CD1c-positive myeloid dendritic cell (primary cell): ENCODE measurements around the gene CHURC1.

ENCODE experiments used
- DNase-seq: peaks from one replicate; pipeline ENCODE4 v3.0.0-alpha.2; 2016; ENCODE audit errors: extremely low spot score

CHURC1 gene

GRCh38 chr14:64956697-64957406 is 42.6 kb downstream of the CHURC1 start:
- DNase-seq = no peak

- no peak for DNase-seq
Observed at GRCh38 chr14:64958201-64958600, 43.9 kb downstream of the CHURC1 start.

- DNase-seq = no peak
Observed at GRCh38 chr14:64958743-64959142, 44.5 kb downstream of the CHURC1 start.

GRCh38 chr14:64960762-64961276 is 46.6 kb downstream of the CHURC1 start:
- DNase-seq = no peak

GRCh38 chr14:64963611-64964010 is 49.4 kb downstream of the CHURC1 start:
- DNase-seq = no peak

GRCh38 chr14:64965356-64966000 is 51.2 kb downstream of the CHURC1 start:
- peak; percentile 27 for DNase-seq

- no peak for DNase-seq
Observed at GRCh38 chr14:64966976-64967375, 52.7 kb downstream of the CHURC1 start.

- no peak for DNase-seq
Observed at GRCh38 chr14:64968167-64968566, 53.9 kb downstream of the CHURC1 start.

- no peak for DNase-seq
Observed at GRCh38 chr14:64968651-64969050, 54.4 kb downstream of the CHURC1 start.

- DNase-seq = no peak
Observed at GRCh38 chr14:64970041-64970440, 55.8 kb downstream of the CHURC1 start.

- no peak for DNase-seq
Observed at GRCh38 chr14:64970776-64971477, 56.7 kb downstream of the CHURC1 start.

- DNase-seq = no peak
Observed at GRCh38 chr14:64971491-64971942, 57.3 kb downstream of the CHURC1 start.

GRCh38 chr14:64971943-64972791 is 57.9 kb downstream of the CHURC1 start, which contains the start of gene RAB15:
Gene RAB15 (minus strand): TSS chr14:64972336. CDS start chr14:64972076, 260 bp downstream.
- DNase-seq = peak; percentile 44

- no peak for DNase-seq
Observed at GRCh38 chr14:64973026-64973442, 58.8 kb downstream of the CHURC1 start.

GRCh38 chr14:64973826-64974225 is 59.6 kb downstream of the CHURC1 start:
- no peak for DNase-seq

- DNase-seq = no peak
Observed at GRCh38 chr14:64974563-64974962, 60.3 kb downstream of the CHURC1 start.

GRCh38 chr14:64979336-64980074 is 65.2 kb downstream of the CHURC1 start:
- no peak for DNase-seq

GRCh38 chr14:64983439-64984310 is 69.4 kb downstream of the CHURC1 start:
- peak; percentile 45 for DNase-seq
